ENCODE measurements around the gene LCTL.

Gene LCTL

GRCh38 chr15:66599536-66600239 is 33.9 kb upstream of the LCTL start:
- TF ChIP-seq POLR2AphosphoS5 (IDR thresholded peaks at IDR 0.05; ENCODE audit: low read depth, low read length): no peak
- no peak for TF ChIP-seq TAF1 (IDR thresholded peaks at IDR 0.05; ENCODE audit: borderline replicate concordance, insufficient read depth, low read length)
- TF ChIP-seq, protein P1, sequence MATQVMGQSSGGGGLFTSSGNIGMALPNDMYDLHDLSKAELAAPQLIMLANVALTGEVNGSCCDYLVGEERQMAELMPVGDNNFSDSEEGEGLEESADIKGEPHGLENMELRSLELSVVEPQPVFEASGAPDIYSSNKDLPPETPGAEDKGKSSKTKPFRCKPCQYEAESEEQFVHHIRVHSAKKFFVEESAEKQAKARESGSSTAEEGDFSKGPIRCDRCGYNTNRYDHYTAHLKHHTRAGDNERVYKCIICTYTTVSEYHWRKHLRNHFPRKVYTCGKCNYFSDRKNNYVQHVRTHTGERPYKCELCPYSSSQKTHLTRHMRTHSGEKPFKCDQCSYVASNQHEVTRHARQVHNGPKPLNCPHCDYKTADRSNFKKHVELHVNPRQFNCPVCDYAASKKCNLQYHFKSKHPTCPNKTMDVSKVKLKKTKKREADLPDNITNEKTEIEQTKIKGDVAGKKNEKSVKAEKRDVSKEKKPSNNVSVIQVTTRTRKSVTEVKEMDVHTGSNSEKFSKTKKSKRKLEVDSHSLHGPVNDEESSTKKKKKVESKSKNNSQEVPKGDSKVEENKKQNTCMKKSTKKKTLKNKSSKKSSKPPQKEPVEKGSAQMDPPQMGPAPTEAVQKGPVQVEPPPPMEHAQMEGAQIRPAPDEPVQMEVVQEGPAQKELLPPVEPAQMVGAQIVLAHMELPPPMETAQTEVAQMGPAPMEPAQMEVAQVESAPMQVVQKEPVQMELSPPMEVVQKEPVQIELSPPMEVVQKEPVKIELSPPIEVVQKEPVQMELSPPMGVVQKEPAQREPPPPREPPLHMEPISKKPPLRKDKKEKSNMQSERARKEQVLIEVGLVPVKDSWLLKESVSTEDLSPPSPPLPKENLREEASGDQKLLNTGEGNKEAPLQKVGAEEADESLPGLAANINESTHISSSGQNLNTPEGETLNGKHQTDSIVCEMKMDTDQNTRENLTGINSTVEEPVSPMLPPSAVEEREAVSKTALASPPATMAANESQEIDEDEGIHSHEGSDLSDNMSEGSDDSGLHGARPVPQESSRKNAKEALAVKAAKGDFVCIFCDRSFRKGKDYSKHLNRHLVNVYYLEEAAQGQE (IDR thresholded peaks at IDR 0.05; ENCODE audit: insufficient read depth in 1 of 2, low read depth in 2 of 2, low read length in 2 of 2): no peak
- TF ChIP-seq FOXP2 (optimal IDR thresholded peaks at IDR 0.05; ENCODE audit: borderline replicate concordance, extremely low read depth, extremely low read length, insufficient read depth): no peak
- no peak for TF ChIP-seq SIN3A (IDR thresholded peaks at IDR 0.05; ENCODE audit: borderline replicate concordance, insufficient read depth, low read length)

GRCh38 chr15:66598095-66598815 is 32.5 kb upstream of the LCTL start:
- TF ChIP-seq TAF1 (IDR thresholded peaks at IDR 0.05; ENCODE audit: borderline replicate concordance, insufficient read depth, low read length) (no peak), FOXP2 (optimal IDR thresholded peaks at IDR 0.05; ENCODE audit: borderline replicate concordance, extremely low read depth, extremely low read length, insufficient read depth) (no peak), SIN3A (IDR thresholded peaks at IDR 0.05; ENCODE audit: borderline replicate concordance, insufficient read depth, low read length) (no peak), POLR2AphosphoS5 (IDR thresholded peaks at IDR 0.05; ENCODE audit: low read depth, low read length) (no peak)
- TF ChIP-seq, protein P1 (IDR thresholded peaks at IDR 0.05; ENCODE audit: insufficient read depth in 1 of 2, low read depth in 2 of 2, low read length in 2 of 2): no peak

DNA sequence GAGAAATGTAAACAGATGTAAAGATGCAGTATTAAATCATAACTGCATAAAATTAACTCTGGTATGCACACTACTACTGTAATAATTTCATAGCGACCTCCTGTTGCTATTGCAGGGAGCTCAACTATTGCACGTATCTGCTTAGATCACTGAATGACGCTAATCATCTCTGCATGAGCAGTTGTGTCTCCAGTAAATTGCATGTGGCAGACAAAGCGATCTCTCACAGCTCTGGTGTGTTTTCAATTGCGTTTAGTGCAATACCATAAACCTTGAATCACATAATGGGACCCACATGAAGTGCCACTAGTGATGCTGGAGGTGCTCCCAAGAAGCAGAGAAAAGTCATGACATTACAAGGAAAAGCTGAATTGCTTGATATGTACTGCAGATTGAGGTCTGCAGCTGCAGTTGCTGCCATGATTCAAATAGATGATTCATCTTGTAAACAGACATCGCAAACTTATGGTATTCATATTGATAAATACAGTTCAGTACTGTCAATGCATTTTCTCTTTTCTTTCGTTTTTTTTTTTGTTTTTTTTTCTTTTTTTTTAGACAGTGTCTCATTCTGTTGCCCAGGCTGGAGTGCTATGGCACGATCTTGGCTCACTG is 30.2 kb upstream of the LCTL start:
- TF ChIP-seq TAF1 (IDR thresholded peaks at IDR 0.05; ENCODE audit: borderline replicate concordance, insufficient read depth, low read length) (no peak), FOXP2 (optimal IDR thresholded peaks at IDR 0.05; ENCODE audit: borderline replicate concordance, extremely low read depth, extremely low read length, insufficient read depth) (no peak), SIN3A (IDR thresholded peaks at IDR 0.05; ENCODE audit: borderline replicate concordance, insufficient read depth, low read length) (no peak), POLR2AphosphoS5 (IDR thresholded peaks at IDR 0.05; ENCODE audit: low read depth, low read length) (no peak)
- TF ChIP-seq, protein P1 (IDR thresholded peaks at IDR 0.05; ENCODE audit: insufficient read depth in 1 of 2, low read depth in 2 of 2, low read length in 2 of 2): no peak

- TF ChIP-seq, protein P1 (IDR thresholded peaks at IDR 0.05; ENCODE audit: insufficient read depth in 1 of 2, low read depth in 2 of 2, low read length in 2 of 2): no peak
- TF ChIP-seq FOXP2 (optimal IDR thresholded peaks at IDR 0.05; ENCODE audit: borderline replicate concordance, extremely low read depth, extremely low read length, insufficient read depth) (no peak), POLR2AphosphoS5 (IDR thresholded peaks at IDR 0.05; ENCODE audit: low read depth, low read length) (no peak)
These were observed 29.5 kb upstream of the LCTL start for GRCh38 chr15:66595332-66595731.
